Esophagus muscularis mucosa (tissue), 4 donors: Measurements from ENCODE around the gene SCFD2. TPM values are rescaled to one million over a fixed set of nuclear protein-coding genes. Genes with fewer than 3 reads are reported as not detected.
A peak's percentile ranks its signal among the peaks of the same experiment; 100 is the strongest.

Source experiments
- DNase-seq: peaks from one replicate; pipeline ENCODE4 v3.0.0-alpha.2; 2017; ENCODE audit errors: extremely low spot score
- H3K27ac ChIP-seq, 4 donors: fragments of 200-600 bp; sonication (generic); replicated peaks in 1 of 4; 1 replicate in 3 of 4; 2 replicates in 1 of 4; pipeline ENCODE4 v1.5.1; 2016 to 2019; ENCODE audit warnings: mild to moderate bottlenecking in 1 of 4
- H3K27me3 ChIP-seq, 4 donors: fragments of 200-600 bp; sonication (generic); one replicate each; pipeline versions ENCODE4 v1.5.1 to v1.6.0; 2016 to 2019
- H3K36me3 ChIP-seq, 4 donors: fragments of 200-600 bp; sonication (generic); one replicate each; pipeline ENCODE4 v1.5.1; 2016 to 2019
- H3K4me1 ChIP-seq, 4 donors: fragments of 200-600 bp; sonication (generic); one replicate each; pipeline ENCODE4 v1.5.1; 2016 to 2019
- H3K4me3 ChIP-seq, 4 donors: fragments of 200-600 bp; sonication (generic); 1 replicate in 2 of 4; 2 replicates in 2 of 4; pipeline ENCODE4 v1.5.1; 2016 to 2019; ENCODE audit warnings: mild to moderate bottlenecking in 4 of 4, moderate library complexity in 1 of 4
- H3K9me3 ChIP-seq, 4 donors: fragments of 200-600 bp; sonication (generic); 1 replicate in 3 of 4; 2 replicates in 1 of 4; pipeline ENCODE4 v1.5.1; 2016 to 2019
- CTCF ChIP-seq, 3 experiments: fragments of 200-600 bp in 2 of 3; fragments of 450-650 bp in 1 of 3; sonication (generic) in 2 of 3; IDR thresholded peaks; one replicate each; pipeline ENCODE4 v1.5.1; 2017 to 2019; ENCODE audit warnings: antibody characterized with exemption in 3 of 3, mild to moderate bottlenecking in 2 of 3, moderate library complexity in 1 of 3
- EP300 ChIP-seq: sonication (generic); formaldehyde crosslinking; IDR thresholded peaks from one replicate; pipeline ENCODE4 v1.6.1; 2017; ENCODE audit warnings: antibody characterized with exemption
- POLR2A ChIP-seq: fragments of 450-650 bp; IDR thresholded peaks from one replicate; pipeline ENCODE4 v1.6.1; 2017; ENCODE audit warnings: antibody characterized with exemption, moderate library complexity, mild to moderate bottlenecking, low read depth
- POLR2AphosphoS5 ChIP-seq, 2 donors: sonication (generic); formaldehyde crosslinking; IDR thresholded peaks; one replicate each; pipeline ENCODE4 v1.6.1; 2017; ENCODE audit warnings: antibody characterized with exemption in 2 of 2
- WGBS: methylation state at CpG from one replicate; pipeline ENCODE4 v1.1.5; 2018; 5-methylcytosine and 5-hydroxymethylcytosine counted together
- intact Hi-C: fragments of 100-400 bp; cut with DNase I; formaldehyde crosslinking; loops from one replicate; pipeline ENCODE4 v1.15.1; 2023
- total RNA-seq, 4 donors: library from RNA; depleted of rRNA; stranded (reverse); fragments of >200 nt; gene quantifications; one replicate each; pipeline versions ENCODE4 v1.1.0 to v1.2.1, GENCODE V29; 2016

SCFD2 gene
- total RNA-seq, 4 donors from 2014 or later: 10.0 to 15.7 (median 12.7) TPM

- H3K27me3 ChIP-seq: no peaks in the 10 kb centered on the region
- peaks cover 0 to 5% (median 2%) of the 10 kb centered on the region in 4 donors for H3K4me1 ChIP-seq
- TF ChIP-seq POLR2A: no peak
- TF ChIP-seq EP300: no peak
- TF ChIP-seq POLR2AphosphoS5 (IDR thresholded peaks at IDR 0.05): no peak
- TF ChIP-seq CTCF (IDR thresholded peaks at IDR 0.05): no peak
- intact Hi-C loops: no loop called here
- no peaks in the 10 kb centered on the region for H3K36me3 ChIP-seq
- no peaks in the 10 kb centered on the region for H3K9me3 ChIP-seq
- no peak overlapping the region for H3K27ac ChIP-seq
- no peak for DNase-seq
- 49% methylated on average over 7 of the region's 7 CpGs for WGBS
- H3K4me3 ChIP-seq: no peak overlapping the region
These were observed 265.2 kb downstream of the SCFD2 start for GRCh38 chr4:53100501-53101190.

DNA sequence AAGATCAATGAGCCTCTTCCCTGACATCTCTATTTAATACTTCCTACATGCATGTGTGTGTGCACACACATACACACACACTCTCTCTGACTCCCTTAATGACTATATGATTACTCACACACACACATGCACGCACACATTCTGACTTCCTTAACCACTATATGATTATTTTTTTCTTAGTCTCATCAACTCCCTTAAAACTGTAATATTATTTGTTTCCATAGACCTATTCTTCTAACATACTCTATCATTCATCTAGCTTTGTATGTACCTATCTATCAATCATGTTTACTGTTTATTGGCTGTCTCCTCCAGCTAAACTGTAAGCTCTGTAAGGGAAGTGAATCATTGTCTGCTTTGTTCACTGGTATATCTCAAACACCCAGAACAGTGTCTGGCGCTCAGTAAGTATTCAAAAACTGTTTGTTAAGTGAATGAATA lies 267.2 kb downstream of the SCFD2 start:
- Histone ChIP-seq H3K36me3 (no peaks in the 10 kb centered on the region), H3K4me1 (peaks cover 0 to 5% (median 2%) of the 10 kb centered on the region in 4 donors), H3K4me3 (no peak overlapping the region), H3K9me3 (no peaks in the 10 kb centered on the region), H3K27me3 (no peaks in the 10 kb centered on the region), H3K27ac (no peak overlapping the region)
- TF ChIP-seq POLR2A (no peak), POLR2AphosphoS5 (IDR thresholded peaks at IDR 0.05) (no peak), EP300 (no peak), CTCF (IDR thresholded peaks at IDR 0.05) (no peak)
- DNase-seq: no peak
- intact Hi-C loops: no loop called here
- 97% methylated on average over 2 of the region's 2 CpGs for WGBS

DNA sequence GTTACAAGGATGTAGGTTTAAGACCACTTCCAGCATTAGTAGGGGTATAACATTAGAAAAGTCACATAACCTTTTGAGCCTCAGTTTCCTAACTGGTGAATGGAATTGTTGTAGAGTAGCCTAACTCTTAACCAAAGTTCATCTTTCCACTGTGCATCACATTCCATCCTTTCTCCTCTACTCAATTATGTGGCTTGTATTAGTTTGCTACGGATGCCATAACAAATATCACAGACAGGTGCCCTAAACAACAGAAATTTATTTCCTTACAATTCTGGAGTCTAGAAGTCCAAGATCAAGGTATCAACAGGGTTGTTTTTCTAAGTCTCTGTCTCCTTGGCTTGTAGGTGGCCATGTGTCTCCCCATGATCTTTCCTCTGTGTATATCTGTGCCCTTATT lies 271.8 kb downstream of the SCFD2 start:
- Histone ChIP-seq H3K27ac (no peak overlapping the region), H3K27me3 (no peaks in the 10 kb centered on the region), H3K4me1 (peaks cover 0 to 5% (median 0%) of the 10 kb centered on the region in 4 donors), H3K9me3 (no peaks in the 10 kb centered on the region), H3K36me3 (no peaks in the 10 kb centered on the region), H3K4me3 (no peak overlapping the region)
- 93% methylated on average over 1 of the region's 1 CpG for WGBS
- TF ChIP-seq POLR2AphosphoS5 (IDR thresholded peaks at IDR 0.05) (no peak), EP300 (no peak), CTCF (IDR thresholded peaks at IDR 0.05) (no peak), POLR2A (no peak)
- intact Hi-C loops: no loop called here
- DNase-seq: no peak

DNA sequence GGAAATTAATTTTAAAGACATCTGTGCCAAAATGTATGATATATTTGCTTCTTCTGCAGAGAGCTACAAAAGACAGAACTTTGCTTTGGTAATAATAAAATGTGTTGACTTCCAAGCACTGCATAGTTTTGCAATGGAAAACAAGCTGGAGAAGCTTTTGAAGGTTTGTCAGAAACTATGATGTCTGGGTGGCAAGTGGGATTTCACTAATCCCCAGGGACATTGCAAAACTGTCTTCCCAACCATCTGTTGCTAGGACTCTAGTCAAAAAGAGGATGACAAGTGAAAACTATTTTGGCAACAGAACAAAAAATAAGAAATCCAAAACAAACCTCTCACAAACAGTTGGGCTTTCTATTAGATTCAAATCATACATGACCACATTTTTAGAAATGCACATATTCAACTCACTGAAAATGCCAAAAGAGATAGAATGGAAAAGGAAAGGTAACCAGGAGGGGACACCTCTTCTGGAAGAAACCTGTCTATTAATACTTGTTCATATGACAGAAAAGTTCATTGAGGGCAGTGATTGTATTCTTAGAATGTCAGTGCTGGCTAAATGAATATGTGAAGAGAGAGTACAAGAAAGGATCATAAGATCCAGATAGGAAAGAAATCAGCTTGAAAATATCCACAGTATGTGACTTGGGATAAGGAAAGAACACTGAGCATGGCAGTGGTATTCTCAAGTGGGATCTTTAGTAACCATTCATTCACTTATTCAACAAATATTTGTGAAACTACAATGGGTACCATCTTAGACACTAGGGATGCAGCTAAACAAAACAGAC lies 275.7 kb downstream of the SCFD2 start:
- DNase-seq: no peak
- TF ChIP-seq POLR2AphosphoS5 (IDR thresholded peaks at IDR 0.05): peak in 1 of 2 donors; percentile 30
- no peak for TF ChIP-seq POLR2A
- H3K4me1 ChIP-seq: peaks cover 0 to 5% (median 0%) of the 10 kb centered on the region in 4 donors
- no peaks in the 10 kb centered on the region for H3K36me3 ChIP-seq
- H3K4me3 ChIP-seq: no peak overlapping the region
- intact Hi-C loops: no loop called here
- H3K9me3 ChIP-seq: peaks cover 0 to 16% (median 3%) of the 10 kb centered on the region in 4 donors
- H3K27me3 ChIP-seq: no peaks in the 10 kb centered on the region
- H3K27ac ChIP-seq: no peak overlapping the region

GRCh38 chr4:53088152-53088551 lies 277.7 kb downstream of the SCFD2 start:
- TF ChIP-seq CTCF (IDR thresholded peaks at IDR 0.05) (no peak), POLR2AphosphoS5 (IDR thresholded peaks at IDR 0.05) (no peak), POLR2A (no peak), EP300 (no peak)
- H3K27ac ChIP-seq: no peak overlapping the region
- no peak for DNase-seq
- H3K4me3 ChIP-seq: no peak overlapping the region
- H3K4me1 ChIP-seq: peaks cover 0 to 5% (median 0%) of the 10 kb centered on the region in 4 donors
- H3K9me3 ChIP-seq: peaks cover 0 to 16% (median 14%) of the 10 kb centered on the region in 4 donors
- intact Hi-C loops: no loop called here
- H3K36me3 ChIP-seq: no peaks in the 10 kb centered on the region
- 29% methylated on average over 1 of the region's 1 CpG for WGBS
- no peaks in the 10 kb centered on the region for H3K27me3 ChIP-seq
